Kidney (tissue), 14 donors: ENCODE results near the gene CHMP6. TPM values are rescaled to one million over a fixed set of nuclear protein-coding genes. Genes with fewer than 3 reads are reported as not detected.

Source experiments
- DNase-seq, 5 donors: peaks; one replicate each; pipeline ENCODE4 v3.0.0-alpha.2; 2013 to 2020
- FAIRE-seq: peaks from 2 replicates; lab custom pipeline; 2012; peaks lifted over from hg19 to GRCh38; lab: Jason Lieb, UNC
- H3K27ac ChIP-seq, 2 donors: one replicate each; pipeline ENCODE4 v1.7.0; 2013; ENCODE audit warnings: low read depth in 2 of 2, low read length in 2 of 2, inconsistent platforms in 1 of 2
- H3K27me3 ChIP-seq: one replicate; pipeline ENCODE4 v1.7.1; 2013; ENCODE audit warnings: low read length, inconsistent platforms; ENCODE audit not compliant: control insufficient read depth, insufficient read depth
- H3K36me3 ChIP-seq, 3 donors: one replicate each; pipeline versions ENCODE4 v1.7.0 to v1.7.1; 2013; ENCODE audit warnings: low read length in 3 of 3, control low read depth in 1 of 3, inconsistent platforms in 1 of 3; ENCODE audit not compliant: insufficient read depth in 3 of 3, control insufficient read depth in 2 of 3
- H3K4me1 ChIP-seq, 3 donors: one replicate each; pipeline versions ENCODE4 v1.7.0 to v1.7.1; 2013; ENCODE audit warnings: low read length in 3 of 3, inconsistent platforms in 1 of 3, low read depth in 1 of 3; ENCODE audit not compliant: control insufficient read depth in 2 of 3, insufficient read depth in 2 of 3
- H3K4me3 ChIP-seq, 3 donors: one replicate each; pipeline versions ENCODE4 v1.7.0 to v1.8.1; 2013; ENCODE audit warnings: low read length in 3 of 3, control low read depth in 1 of 3, inconsistent platforms in 1 of 3
- H3K9ac ChIP-seq, 3 donors: one replicate each; pipeline versions ENCODE4 v1.7.0 to v1.7.1; 2013; ENCODE audit warnings: low read length in 3 of 3, control low read depth in 1 of 3, inconsistent platforms in 1 of 3
- H3K9me3 ChIP-seq, 3 donors: one replicate each; pipeline versions ENCODE4 v1.7.0 to v1.7.1; 2013; ENCODE audit warnings: low read length in 3 of 3, control low read depth in 1 of 3, inconsistent platforms in 1 of 3; ENCODE audit not compliant: control insufficient read depth in 2 of 3, insufficient read depth in 1 of 3
- intact Hi-C: fragments of 100-400 bp; cut with DNase I; formaldehyde crosslinking; loops from one replicate; pipeline ENCODE4 v1.11.1; 2022
- polyA plus RNA-seq: library from polyadenylated mRNA; stranded (reverse); fragments of 350-450 nt; fragmentation: Illumina TruSeq; extraction: RNeasy Lipid Tissue Mini Kit (QIAGEN cat#74804); gene quantifications from one replicate; pipeline ENCODE4 v1.2.3, GENCODE V29; 2014; ENCODE audit warnings: low read depth, low replicate concordance; ENCODE audit not compliant: insufficient read depth
- total RNA-seq: library from RNA; stranded (reverse); fragmentation: NEBNext Ultra II Directional; extraction: Animal tissue kit (Norgen Biotek cat#: 25700); gene quantifications from one replicate; pipeline ENCODE4 v1.2.1, GENCODE V29; 2021
- TF ChIP-seq, protein P1 (sequence below): IDR thresholded peaks from 3 replicates; pipeline ENCODE4 v1.5.1; 2012; ENCODE audit warnings: mild to moderate bottlenecking, moderate library complexity, borderline replicate concordance; ENCODE audit not compliant: insufficient read depth; ENCODE audit errors: extremely low read depth
- donor health status: control.
- donor health status: control.
- donor health status: control.
- donor health status: control.
- donor health status: control.
- donor health status: DM: yes; HTN: yes; CAD: no.
- donor health status: Normal renal cell carcinoma (clear cell type).

Gene CHMP6
- total and polyA plus RNA-seq, 2 donors from 2014 or later = 28.0 to 34.1 TPM

DNA sequence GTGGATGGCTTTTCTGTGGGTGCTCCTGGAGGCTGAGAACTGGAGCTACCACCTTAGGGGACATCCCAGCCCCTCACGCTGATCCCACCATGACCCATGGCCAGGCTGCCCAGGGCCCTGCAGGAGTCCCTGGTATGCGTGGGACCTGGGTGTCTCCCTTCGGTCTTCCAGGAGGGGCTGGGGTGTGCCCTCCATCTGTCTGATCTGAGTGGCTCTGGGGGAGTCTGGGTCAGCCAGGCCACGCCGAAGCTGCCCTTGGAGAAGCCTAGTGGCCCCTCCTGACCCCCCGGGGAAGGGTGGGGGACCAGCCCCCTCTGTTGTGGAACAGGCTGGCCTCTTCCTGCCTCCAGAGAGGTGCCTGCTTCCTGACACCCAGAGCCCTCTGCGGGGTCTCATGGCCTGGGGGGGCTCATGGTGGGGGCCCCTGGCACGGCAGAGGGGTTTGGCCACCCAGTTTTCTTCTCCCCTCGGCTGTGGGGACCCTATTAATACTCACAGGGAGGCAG lies 54.0 kb downstream of the CHMP6 start:
- no peak overlapping the region for H3K4me3 ChIP-seq
- peaks cover 0 to 6% (median 2%) of the 10 kb centered on the region in 3 donors for H3K36me3 ChIP-seq
- no peaks in the 10 kb centered on the region for H3K27me3 ChIP-seq
- H3K9ac ChIP-seq = peak overlapping the region in 1 of 3 donors; percentile 44
- TF ChIP-seq, protein P1, sequence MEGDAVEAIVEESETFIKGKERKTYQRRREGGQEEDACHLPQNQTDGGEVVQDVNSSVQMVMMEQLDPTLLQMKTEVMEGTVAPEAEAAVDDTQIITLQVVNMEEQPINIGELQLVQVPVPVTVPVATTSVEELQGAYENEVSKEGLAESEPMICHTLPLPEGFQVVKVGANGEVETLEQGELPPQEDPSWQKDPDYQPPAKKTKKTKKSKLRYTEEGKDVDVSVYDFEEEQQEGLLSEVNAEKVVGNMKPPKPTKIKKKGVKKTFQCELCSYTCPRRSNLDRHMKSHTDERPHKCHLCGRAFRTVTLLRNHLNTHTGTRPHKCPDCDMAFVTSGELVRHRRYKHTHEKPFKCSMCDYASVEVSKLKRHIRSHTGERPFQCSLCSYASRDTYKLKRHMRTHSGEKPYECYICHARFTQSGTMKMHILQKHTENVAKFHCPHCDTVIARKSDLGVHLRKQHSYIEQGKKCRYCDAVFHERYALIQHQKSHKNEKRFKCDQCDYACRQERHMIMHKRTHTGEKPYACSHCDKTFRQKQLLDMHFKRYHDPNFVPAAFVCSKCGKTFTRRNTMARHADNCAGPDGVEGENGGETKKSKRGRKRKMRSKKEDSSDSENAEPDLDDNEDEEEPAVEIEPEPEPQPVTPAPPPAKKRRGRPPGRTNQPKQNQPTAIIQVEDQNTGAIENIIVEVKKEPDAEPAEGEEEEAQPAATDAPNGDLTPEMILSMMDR = no peak
- intact Hi-C loops = no loop called here
- DNase-seq (peak in 1 of 5 donors; percentile 69), FAIRE-seq (no peak)
- no peaks in the 10 kb centered on the region for H3K9me3 ChIP-seq
- H3K27ac ChIP-seq = peak overlapping the region; percentile 83 to 87
- peaks cover 0 to 71% (median 63%) of the 10 kb centered on the region in 3 donors for H3K4me1 ChIP-seq

DNA sequence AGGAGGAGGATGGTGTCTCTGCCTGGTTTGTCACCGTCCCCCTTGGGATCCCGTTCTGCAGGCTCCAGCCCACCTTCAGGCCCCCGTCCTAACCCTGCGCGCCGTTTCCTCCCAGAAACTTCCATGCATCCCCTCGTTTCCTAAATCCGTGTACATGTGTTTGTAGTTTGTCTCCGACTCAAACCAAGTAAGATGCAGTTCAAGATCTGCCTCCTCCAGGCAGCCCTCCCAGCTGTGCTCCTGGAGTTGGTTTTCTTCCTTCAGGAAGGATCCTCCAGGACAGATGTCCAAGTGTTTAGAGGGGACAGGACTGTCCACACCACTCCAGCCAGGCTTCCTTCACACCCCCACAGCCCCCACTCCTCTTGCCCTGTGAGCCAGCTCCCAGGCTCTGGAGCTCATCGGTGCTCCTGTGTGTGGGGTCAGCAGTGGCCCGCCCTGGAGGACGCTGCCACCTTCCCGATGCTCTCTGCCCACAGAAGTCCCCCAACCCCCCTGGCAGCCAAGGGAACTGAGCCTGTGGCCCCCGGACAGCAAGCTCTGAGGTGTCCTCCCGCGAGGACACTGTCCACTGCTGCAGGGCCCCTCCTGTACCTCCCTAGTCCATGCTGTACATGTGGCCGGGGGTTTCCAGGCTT lies 54.6 kb downstream of the CHMP6 start:
- FAIRE-seq (no peak), DNase-seq (peak in 1 of 5 donors; percentile 66)
- Histone ChIP-seq H3K4me3 (no peak overlapping the region), H3K36me3 (peaks cover 0 to 6% (median 2%) of the 10 kb centered on the region in 3 donors), H3K9me3 (no peaks in the 10 kb centered on the region), H3K27ac (peak overlapping the region; percentile 38 to 87), H3K9ac (peak overlapping the region in 1 of 3 donors; percentile 34), H3K27me3 (no peaks in the 10 kb centered on the region), H3K4me1 (peaks cover 0 to 69% (median 62%) of the 10 kb centered on the region in 3 donors)
- intact Hi-C loops = no loop called here
- TF ChIP-seq, protein P1 = no peak

DNA sequence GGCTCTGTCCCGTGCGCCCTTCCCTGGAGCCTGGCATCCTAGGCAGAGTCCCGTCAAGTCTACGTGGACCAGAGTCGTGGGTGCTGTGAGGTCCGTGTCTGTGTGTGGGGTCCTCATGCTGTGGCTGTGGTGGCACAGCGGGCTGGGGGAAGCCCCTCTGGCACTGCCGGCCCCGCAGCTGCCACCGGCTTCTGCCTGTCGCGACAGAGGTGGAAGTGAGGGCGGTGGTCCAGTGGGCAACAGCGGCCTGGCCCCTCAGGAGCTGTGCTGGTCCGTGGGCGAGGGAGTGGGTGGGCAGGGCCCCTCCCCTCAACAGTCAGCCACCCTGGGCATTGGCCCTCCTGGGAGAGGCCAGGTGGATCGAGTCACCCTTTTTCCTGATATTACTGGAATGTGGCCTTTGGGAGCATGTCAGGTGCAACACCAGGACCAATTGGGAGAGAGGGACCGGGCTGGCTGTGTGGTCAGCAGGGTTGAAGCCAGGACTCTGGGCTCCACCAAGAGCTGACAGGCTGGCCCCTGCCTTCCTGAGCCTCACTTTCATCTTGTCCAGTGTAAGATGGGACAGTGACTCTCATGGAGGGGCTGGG lies 55.2 kb downstream of the CHMP6 start:
- intact Hi-C loops = no loop called here
- Histone ChIP-seq H3K27me3 (no peaks in the 10 kb centered on the region), H3K27ac (peak overlapping the region in 1 of 2 donors; percentile 38), H3K36me3 (peaks cover 0 to 6% (median 2%) of the 10 kb centered on the region in 3 donors), H3K9me3 (no peaks in the 10 kb centered on the region), H3K9ac (no peak overlapping the region), H3K4me3 (no peak overlapping the region), H3K4me1 (peaks cover 0 to 72% (median 62%) of the 10 kb centered on the region in 3 donors)
- DNase-seq (no peak), FAIRE-seq (no peak)
- TF ChIP-seq, protein P1 = no peak
